ENCODE data around the gene ENG. TPM values are rescaled to one million over a fixed set of nuclear protein-coding genes. Genes with fewer than 3 reads are reported as not detected.

The ENG gene
- total RNA-seq, 4 donors from 2014 or later = 45.6 to 115 (median 51.1) TPM

DNA sequence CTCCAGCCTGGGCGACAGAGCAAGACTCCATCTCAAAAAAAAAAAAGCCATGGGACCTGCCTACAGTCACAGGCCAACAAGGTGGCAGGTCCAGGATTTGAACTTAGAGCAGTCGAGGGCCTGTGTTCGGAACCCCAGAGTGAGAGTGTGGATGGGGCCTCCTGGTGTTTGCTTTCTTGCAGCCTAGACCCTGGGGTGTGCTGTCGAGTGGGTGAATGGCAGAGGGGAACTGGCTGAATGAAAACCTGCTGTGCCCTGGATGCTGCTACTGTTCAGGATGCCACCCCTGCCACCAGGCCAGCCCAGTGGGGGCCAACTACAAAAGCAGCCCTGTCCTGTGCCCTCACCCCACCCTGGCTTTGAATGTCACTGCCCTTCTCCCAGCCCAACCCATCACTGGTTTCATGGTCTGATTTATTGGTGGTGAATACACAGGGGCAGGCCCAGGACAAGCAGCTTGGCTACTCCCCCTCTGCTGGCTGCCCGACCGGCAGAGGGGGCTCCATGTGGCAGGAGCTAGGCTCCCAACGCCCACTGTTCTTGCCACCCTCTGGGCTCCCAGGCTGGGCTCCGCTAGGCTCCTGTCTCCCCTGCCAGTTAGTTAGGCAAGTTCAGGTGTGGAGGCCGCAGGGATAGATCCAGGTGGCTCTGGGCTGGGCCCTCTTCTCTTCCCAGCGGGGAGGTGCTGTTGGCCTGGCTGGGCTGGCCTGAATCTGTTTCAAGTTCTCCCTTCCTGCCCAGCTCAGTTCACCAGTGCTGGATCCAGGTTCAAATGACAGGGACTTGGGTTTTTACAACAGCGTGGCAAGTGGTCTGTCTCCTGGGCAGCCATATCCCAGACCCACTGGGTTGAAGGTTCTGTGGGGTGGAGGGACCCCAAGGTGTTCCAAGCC is 39.6 kb downstream of the ENG start:
- Histone ChIP-seq H3K36me3 (peaks cover 54 to 59% of the 10 kb centered on the region in 2 donors), H3K9me3 (no peaks in the 10 kb centered on the region), H3K4me3 (replicated peaks in 1 of 3) (no peak overlapping the region), H3K4me1 (no peaks in the 10 kb centered on the region), H3K27ac (no peak overlapping the region), H3K27me3 (no peaks in the 10 kb centered on the region)
- TF ChIP-seq, protein P1, sequence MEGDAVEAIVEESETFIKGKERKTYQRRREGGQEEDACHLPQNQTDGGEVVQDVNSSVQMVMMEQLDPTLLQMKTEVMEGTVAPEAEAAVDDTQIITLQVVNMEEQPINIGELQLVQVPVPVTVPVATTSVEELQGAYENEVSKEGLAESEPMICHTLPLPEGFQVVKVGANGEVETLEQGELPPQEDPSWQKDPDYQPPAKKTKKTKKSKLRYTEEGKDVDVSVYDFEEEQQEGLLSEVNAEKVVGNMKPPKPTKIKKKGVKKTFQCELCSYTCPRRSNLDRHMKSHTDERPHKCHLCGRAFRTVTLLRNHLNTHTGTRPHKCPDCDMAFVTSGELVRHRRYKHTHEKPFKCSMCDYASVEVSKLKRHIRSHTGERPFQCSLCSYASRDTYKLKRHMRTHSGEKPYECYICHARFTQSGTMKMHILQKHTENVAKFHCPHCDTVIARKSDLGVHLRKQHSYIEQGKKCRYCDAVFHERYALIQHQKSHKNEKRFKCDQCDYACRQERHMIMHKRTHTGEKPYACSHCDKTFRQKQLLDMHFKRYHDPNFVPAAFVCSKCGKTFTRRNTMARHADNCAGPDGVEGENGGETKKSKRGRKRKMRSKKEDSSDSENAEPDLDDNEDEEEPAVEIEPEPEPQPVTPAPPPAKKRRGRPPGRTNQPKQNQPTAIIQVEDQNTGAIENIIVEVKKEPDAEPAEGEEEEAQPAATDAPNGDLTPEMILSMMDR (IDR thresholded peaks at IDR 0.05) = no peak
- no peak for TF ChIP-seq POLR2A (IDR thresholded peaks at IDR 0.05)
- intact Hi-C loops (cut with DNase I) = no loop called here
- DNase-seq = no peak
- 92 to 95% methylated on average over 8 to 10 of the region's 11 CpGs for WGBS, 2 donors

DNA sequence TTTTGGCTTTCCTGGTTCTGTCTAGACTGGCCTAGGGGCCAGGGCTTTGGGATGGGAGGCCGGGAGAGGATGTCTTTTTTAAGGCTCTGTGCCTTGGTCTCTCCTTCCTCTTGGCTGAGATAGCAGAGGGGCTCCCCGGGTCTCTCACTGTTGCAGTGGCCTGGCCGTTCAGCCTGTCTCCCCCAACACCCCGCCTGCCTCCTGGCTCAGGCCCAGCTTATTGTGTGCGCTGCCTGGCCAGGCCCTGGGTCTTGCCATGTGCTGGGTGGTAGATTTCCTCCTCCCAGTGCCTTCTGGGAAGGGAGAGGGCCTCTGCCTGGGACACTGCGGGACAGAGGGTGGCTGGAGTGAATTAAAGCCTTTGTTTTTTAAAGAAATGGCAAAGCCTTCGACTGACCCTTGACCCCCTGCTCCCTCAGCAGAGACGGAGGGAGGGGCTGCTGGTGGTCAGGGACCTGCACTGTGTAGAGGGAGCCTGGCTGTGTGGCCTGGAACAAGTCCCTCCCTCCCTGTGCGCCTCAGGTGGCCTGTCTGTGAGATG is 40.7 kb downstream of the ENG start:
- H3K27ac ChIP-seq = peak overlapping the region in 1 of 3 donors; percentile 12
- no peaks in the 10 kb centered on the region for H3K9me3 ChIP-seq
- no peaks in the 10 kb centered on the region for H3K27me3 ChIP-seq
- TF ChIP-seq, protein P1 (IDR thresholded peaks at IDR 0.05) = no peak
- no peak for TF ChIP-seq POLR2A (IDR thresholded peaks at IDR 0.05)
- 69 to 84% methylated on average over 6 to 9 of the region's 9 CpGs for WGBS, 2 donors
- peaks cover 44 to 50% of the 10 kb centered on the region in 2 donors for H3K36me3 ChIP-seq
- no peaks in the 10 kb centered on the region for H3K4me1 ChIP-seq
- no peak overlapping the region for H3K4me3 ChIP-seq (replicated peaks in 1 of 3)
- intact Hi-C loops (cut with DNase I) = no loop called here
- DNase-seq = no peak

DNA sequence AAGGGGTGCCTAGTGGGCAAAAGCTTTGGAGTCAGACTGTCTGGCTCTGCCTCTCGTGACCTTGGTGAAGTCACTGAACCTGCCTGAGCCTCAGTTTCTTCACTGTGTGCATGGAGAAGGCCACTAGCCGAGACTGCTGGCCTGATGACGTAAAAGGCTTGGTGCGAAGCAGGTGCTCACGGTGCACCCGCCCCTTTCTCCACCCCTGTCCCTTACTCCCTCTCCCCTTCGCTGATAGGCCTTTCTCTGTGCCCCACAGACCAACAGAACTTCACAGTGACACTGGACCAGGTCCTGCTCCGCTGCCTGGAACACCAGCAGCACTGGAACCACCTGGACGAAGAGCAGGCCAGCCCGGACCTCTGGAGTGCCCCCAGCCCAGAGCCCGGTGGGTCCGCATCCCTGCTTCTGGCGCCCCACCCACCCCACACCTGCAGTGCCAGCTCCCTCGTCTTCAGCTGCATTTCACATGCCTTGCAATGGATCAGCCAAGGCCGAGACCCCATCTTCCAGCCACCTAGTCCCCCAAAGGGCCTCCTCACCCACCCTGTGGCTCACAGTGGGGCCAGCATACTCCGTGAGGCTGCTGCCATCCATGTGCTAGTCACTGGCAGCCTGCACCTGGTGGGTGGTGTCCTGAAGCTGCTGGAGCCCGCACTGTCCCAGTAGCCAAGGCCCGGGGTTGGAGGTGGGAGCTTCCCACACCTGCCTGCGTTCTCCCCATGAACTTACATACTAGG is 41.4 kb downstream of the ENG start:
- TF ChIP-seq, protein P1 (IDR thresholded peaks at IDR 0.05) = no peak
- TF ChIP-seq POLR2A (IDR thresholded peaks at IDR 0.05) = no peak
- no peaks in the 10 kb centered on the region for H3K27me3 ChIP-seq
- H3K27ac ChIP-seq = peak overlapping the region in 1 of 3 donors; percentile 12
- H3K4me1 ChIP-seq = no peaks in the 10 kb centered on the region
- WGBS, 2 donors = 90 to 93% methylated on average over 13 to 18 of the region's 19 CpGs
- H3K4me3 ChIP-seq (replicated peaks in 1 of 3) = no peak overlapping the region
- DNase-seq = no peak
- no peaks in the 10 kb centered on the region for H3K9me3 ChIP-seq
- peaks cover 47 to 50% of the 10 kb centered on the region in 2 donors for H3K36me3 ChIP-seq
- intact Hi-C loops (cut with DNase I) = no loop called here

DNA sequence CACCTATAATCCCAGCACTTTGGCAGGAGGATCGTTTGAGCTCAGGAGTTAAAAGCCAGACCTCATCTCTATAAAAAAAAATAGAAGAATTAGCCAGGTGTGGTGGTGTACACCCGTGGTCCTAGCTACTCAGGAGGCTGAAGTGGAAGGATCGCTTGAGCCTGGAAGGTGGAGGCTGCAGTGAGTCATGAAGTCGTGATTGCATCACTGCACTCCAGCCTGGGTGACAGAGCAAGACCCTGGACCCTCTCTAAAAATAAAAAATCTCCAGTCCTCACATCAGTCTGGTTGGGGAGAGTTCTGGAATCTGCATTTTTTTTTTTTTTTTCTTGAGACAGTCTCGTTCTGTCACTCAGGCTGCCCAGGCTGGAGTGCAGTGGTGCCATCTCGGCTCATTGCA is 42.4 kb downstream of the ENG start:
- H3K4me3 ChIP-seq (replicated peaks in 1 of 3) = no peak overlapping the region
- H3K4me1 ChIP-seq = no peaks in the 10 kb centered on the region
- no peaks in the 10 kb centered on the region for H3K9me3 ChIP-seq
- no peak for TF ChIP-seq POLR2A (IDR thresholded peaks at IDR 0.05)
- TF ChIP-seq, protein P1 (IDR thresholded peaks at IDR 0.05) = no peak
- 94 to 95% methylated on average over 6 of the region's 6 CpGs for WGBS, 2 donors
- no peaks in the 10 kb centered on the region for H3K27me3 ChIP-seq
- no peak overlapping the region for H3K27ac ChIP-seq
- intact Hi-C loops (cut with DNase I) = no loop called here
- DNase-seq = no peak
- peaks cover 51 to 54% of the 10 kb centered on the region in 2 donors for H3K36me3 ChIP-seq
